GM12878 (cell line): ENCODE measurements around the gene C16orf96. TPM values are rescaled to one million over a fixed set of nuclear protein-coding genes. Genes with fewer than 3 reads are reported as not detected.

Experiments
- BCL11A ChIP-seq: IDR thresholded peaks from 2 replicates; pipeline ENCODE4 v1.6.1; 2011; ENCODE audit warnings: low read depth, low read length
- CREB1 ChIP-seq: IDR thresholded peaks from 2 replicates; pipeline ENCODE4 v1.6.1; 2012; ENCODE audit warnings: low read depth, mild to moderate bottlenecking, inconsistent platforms
- CTCF ChIP-seq, 3 experiments: IDR thresholded peaks in 2 of 3; conservative IDR thresholded peaks in 1 of 3; 2 replicates each; pipeline ENCODE4 v1.5.1; 2011; ENCODE audit warnings: low read depth in 3 of 3, low read length in 3 of 3, mild to moderate bottlenecking in 3 of 3, control low read depth in 2 of 3, moderate library complexity in 2 of 3, inconsistent platforms in 1 of 3, mixed read lengths in 1 of 3; ENCODE audit not compliant: control insufficient read depth in 2 of 3, insufficient read depth in 1 of 3; ENCODE audit errors: extremely low read depth in 1 of 3
- E4F1 ChIP-seq: fragments of 450-650 bp; IDR thresholded peaks from 2 replicates; pipeline ENCODE4 v1.6.1; 2018; ENCODE audit warnings: borderline replicate concordance, mild to moderate bottlenecking; ENCODE audit not compliant: partially characterized antibody
- EP300 ChIP-seq, 2 experiments: fragments of 150-350 bp in 1 of 2; IDR thresholded peaks; 2 replicates each; pipeline ENCODE4 v1.6.1; 2011 to 2012; ENCODE audit warnings: low read depth in 2 of 2, low read length in 2 of 2, borderline replicate concordance in 1 of 2, improper control_type of control experiment in 1 of 2, inconsistent platforms in 1 of 2; ENCODE audit not compliant: control insufficient read depth in 1 of 2
- HDAC2 ChIP-seq: fragments of 200-600 bp; sonication (generic); IDR thresholded peaks from 2 replicates; pipeline ENCODE4 v1.6.1; 2017
- HDGF ChIP-seq: fragments of 450-650 bp; IDR thresholded peaks from 2 replicates; pipeline ENCODE4 v1.6.1; 2016; ENCODE audit warnings: antibody characterized with exemption
- IKZF1 ChIP-seq: fragments of 450-650 bp; conservative IDR thresholded peaks from 2 replicates; pipeline ENCODE4 v1.6.1; 2017; ENCODE audit warnings: antibody characterized with exemption, mild to moderate bottlenecking
- IRF3 ChIP-seq: fragments of 450-650 bp; IDR thresholded peaks from 2 replicates; pipeline ENCODE4 v1.6.1; 2014; ENCODE audit warnings: mild to moderate bottlenecking
- IRF5 ChIP-seq: fragments of 450-650 bp; IDR thresholded peaks from 2 replicates; pipeline ENCODE4 v1.6.1; 2017; ENCODE audit warnings: borderline replicate concordance
- KAT2A ChIP-seq: conservative IDR thresholded peaks from 2 replicates; pipeline ENCODE4 v1.6.1; 2011; ENCODE audit warnings: low read depth, low read length; ENCODE audit not compliant: control insufficient read depth
- KDM1A ChIP-seq: fragments of 200-600 bp; sonication (generic); IDR thresholded peaks from 2 replicates; pipeline ENCODE4 v1.6.1; 2016; ENCODE audit warnings: borderline replicate concordance
- MAX ChIP-seq: IDR thresholded peaks from 2 replicates; pipeline ENCODE4 v1.6.1; 2012; ENCODE audit warnings: low read depth, low read length, improper control_type of control experiment
- MEF2B ChIP-seq: fragments of 450-650 bp; IDR thresholded peaks from 2 replicates; pipeline ENCODE4 v1.6.1; 2018; ENCODE audit warnings: mild to moderate bottlenecking, moderate library complexity; ENCODE audit not compliant: partially characterized antibody, poor library complexity, severe bottlenecking
- NBN ChIP-seq: fragments of 450-650 bp; IDR thresholded peaks from 2 replicates; pipeline ENCODE4 v1.6.1; 2016
- NR2C2 ChIP-seq: IDR thresholded peaks from 2 replicates; pipeline ENCODE4 v1.6.1; 2011; ENCODE audit warnings: borderline replicate concordance, low read depth; ENCODE audit not compliant: control insufficient read depth, insufficient read length
- POLR2A ChIP-seq: IDR thresholded peaks from 2 replicates; pipeline ENCODE4 v1.6.1; 2011; ENCODE audit warnings: low read depth, mild to moderate bottlenecking, low read length
- POLR2AphosphoS2 ChIP-seq: IDR thresholded peaks from 2 replicates; pipeline ENCODE4 v1.6.1; 2011; ENCODE audit warnings: low read depth, mild to moderate bottlenecking, low read length, improper control_type of control experiment, moderate library complexity
- SIX5 ChIP-seq: IDR thresholded peaks from 2 replicates; pipeline ENCODE4 v1.6.1; 2011; ENCODE audit warnings: mild to moderate bottlenecking, low read depth, low read length, moderate library complexity; ENCODE audit not compliant: severe bottlenecking
- SUPT20H ChIP-seq: IDR thresholded peaks from 2 replicates; pipeline ENCODE4 v1.6.1; 2011; ENCODE audit warnings: low read depth, mild to moderate bottlenecking, low read length, moderate library complexity, borderline replicate concordance; ENCODE audit not compliant: control insufficient read depth
- TCF3 ChIP-seq: IDR thresholded peaks from 2 replicates; pipeline ENCODE4 v1.6.1; 2012; ENCODE audit warnings: low read depth, mild to moderate bottlenecking, low read length, borderline replicate concordance; ENCODE audit not compliant: insufficient read depth
- ZNF24 ChIP-seq: fragments of 450-650 bp; IDR thresholded peaks from 2 replicates; pipeline ENCODE4 v1.6.1; 2017; ENCODE audit warnings: antibody characterized with exemption, mild to moderate bottlenecking
- ZZZ3 ChIP-seq: IDR thresholded peaks from 2 replicates; pipeline ENCODE4 v1.6.1; 2011; ENCODE audit warnings: low read depth; ENCODE audit not compliant: control insufficient read depth, insufficient read length
- polyA plus RNA-seq, 11 experiments: library from polyadenylated mRNA; depleted of rRNA in 4 of 11; unstranded in 6 of 11; stranded (reverse) in 5 of 11; fragments of >200 nt; fragmentation: Nextera tagmentation in 4 of 11; fragmentation: Illumina TruSeq in 1 of 11; extraction: Ambion mirVana in 4 of 11; extraction: Trizol in 1 of 11; gene quantifications; 1 replicate in 1 of 11; 2 replicates in 10 of 11; pipeline versions ENCODE4 v1.2.1 to v1.2.3, GENCODE V29; 2011 to 2016; ENCODE audit warnings: inconsistent platforms in 2 of 11, missing spikeins in 2 of 11, low read depth in 1 of 11
- total RNA-seq, 4 experiments: library from RNA; depleted of rRNA in 3 of 4; stranded (reverse); fragments of >200 nt in 3 of 4; fragmentation: Illumina TruSeq in 1 of 4; extraction: Trizol in 1 of 4; gene quantifications; 2 replicates each; pipeline versions ENCODE4 v1.2.1 to v1.2.3, GENCODE V29; 2013 to 2021

C16orf96 gene
- total and polyA plus RNA-seq, 10 of the 15 experiments (the other 5 are each of a cell fraction or from before 2014, with no cell fraction given), result 0.01 to 0.08 (median 0.01) TPM; not detected in 7

GRCh38 chr16:4538350-4539235 is 17.5 kb upstream of the C16orf96 start, which contains the start of gene CDIP1 (continued):
- TF ChIP-seq TCF3, result peak; percentile 76
- TF ChIP-seq BCL11A, result no peak
- no peak for TF ChIP-seq SUPT20H
- TF ChIP-seq ZZZ3, result no peak
- no peak for TF ChIP-seq KDM1A
- no peak for TF ChIP-seq E4F1
- TF ChIP-seq CTCF (IDR thresholded peaks at IDR 0.05 in 2 of 3, conservative IDR thresholded peaks at IDR 0.05 in 1 of 3; ENCODE audit: control insufficient read depth in 2 of 3, extremely low read depth in 1 of 3, insufficient read depth in 1 of 3, low read depth in 3 of 3, low read length in 3 of 3), result no peak
- peak; percentile 98 for TF ChIP-seq NBN
- TF ChIP-seq HDGF, result 0 out of 2 replicates have a peak, but pooled peaks have one; percentile 47
- TF ChIP-seq IRF3, result no peak
- TF ChIP-seq CREB1, result peak; percentile 93
- TF ChIP-seq MEF2B, result no peak
- peak; percentile 99 for TF ChIP-seq POLR2A
- peak; percentile 51 for TF ChIP-seq IKZF1
- TF ChIP-seq NR2C2, result no peak
- TF ChIP-seq MAX, result peak; percentile 100
- TF ChIP-seq HDAC2, result no peak
- TF ChIP-seq KAT2A, result no peak
- TF ChIP-seq POLR2AphosphoS2, result peak; percentile 79; the same call in 1 of the 2 replicates
- no peak for TF ChIP-seq IRF5
- peak; percentile 61 for TF ChIP-seq SIX5
- 0 out of 2 replicates have a peak, but pooled peaks have one; percentile 14 for TF ChIP-seq ZNF24
- peak; percentile 19 to 46; a peak in 1 of 4 replicates for TF ChIP-seq EP300 (IDR thresholded peaks at IDR 0.05; ENCODE audit: borderline replicate concordance in 1 of 2, control insufficient read depth in 1 of 2, low read depth in 2 of 2, low read length in 2 of 2)
